ENCODE measurements around the gene PRR12.

Gene PRR12

GRCh38 chr19:49646586-49646985 lies 55.6 kb downstream of the PRR12 start:
- DNase-seq (ENCODE audit: low read depth), result no peak

- no peak for DNase-seq (ENCODE audit: low read depth)
These were observed 60.2 kb downstream of the PRR12 start for GRCh38 chr19:49651029-49651819.

- no peak for DNase-seq (ENCODE audit: low read depth)
These were observed 61.0 kb downstream of the PRR12 start for GRCh38 chr19:49651820-49652550.

GRCh38 chr19:49652551-49653465 lies 61.8 kb downstream of the PRR12 start:
- DNase-seq (ENCODE audit: low read depth), result no peak

- DNase-seq (ENCODE audit: low read depth), result no peak
These were observed 62.5 kb downstream of the PRR12 start for GRCh38 chr19:49653466-49653806.

- no peak for DNase-seq (ENCODE audit: low read depth)
These were observed 63.6 kb downstream of the PRR12 start for GRCh38 chr19:49654581-49654980.

GRCh38 chr19:49655570-49656455 lies 64.8 kb downstream of the PRR12 start:
- DNase-seq (ENCODE audit: low read depth), result no peak

GRCh38 chr19:49656456-49657109 lies 65.6 kb downstream of the PRR12 start:
- DNase-seq (ENCODE audit: low read depth), result no peak

GRCh38 chr19:49657493-49658138 lies 66.6 kb downstream of the PRR12 start:
- no peak for DNase-seq (ENCODE audit: low read depth)

GRCh38 chr19:49658139-49658517 lies 67.1 kb downstream of the PRR12 start:
- DNase-seq (ENCODE audit: low read depth), result no peak

GRCh38 chr19:49658566-49659442 lies 67.8 kb downstream of the PRR12 start:
- no peak for DNase-seq (ENCODE audit: low read depth)

GRCh38 chr19:49660338-49660961 lies 69.5 kb downstream of the PRR12 start:
- DNase-seq (ENCODE audit: low read depth), result no peak

- no peak for DNase-seq (ENCODE audit: low read depth)
These were observed 71.0 kb downstream of the PRR12 start for GRCh38 chr19:49662011-49662410.

GRCh38 chr19:49663224-49663623 lies 72.2 kb downstream of the PRR12 start:
- no peak for DNase-seq (ENCODE audit: low read depth)

- DNase-seq (ENCODE audit: low read depth), result peak; percentile 79
These were observed 73.4 kb downstream of the PRR12 start for GRCh38 chr19:49664171-49665035.

GRCh38 chr19:49665036-49665350 lies 74.0 kb downstream of the PRR12 start:
- no peak for DNase-seq (ENCODE audit: low read depth)

- peak; percentile 97 for DNase-seq (ENCODE audit: low read depth)
These were observed 74.6 kb downstream of the PRR12 start, which contains the start of the genes BCL2L12 and IRF3 for GRCh38 chr19:49665351-49666119. Gene BCL2L12 (plus strand): TSS chr19:49665933. CDS start chr19:49666693, 760 bp downstream. Gene IRF3 (minus strand): TSS chr19:49665857. CDS start chr19:49664838, 1,019 bp downstream.

Measured in stimulated activated CD8-positive, alpha-beta memory T cell treated with anti-CD3 and anti-CD28 coated beads, Interleukin-12 subunit alpha, Interleukin-12 subunit beta, amount 100 ng/mL, for 4 hours (primary cell).